GM19463 (cell line): ENCODE measurements around the gene CEACAM16.
"Not testable (repeated sequence)": the region's sequence is repeated elsewhere in the genome, so short reads cannot be mapped to it uniquely, and the experiment has no call there.

Source experiments
- ATAC-seq: cut with Tn5 transposase; IDR thresholded peaks from one replicate; pipeline ENCODE4 v1.9.1; 2021; ENCODE audit warnings: mild to moderate bottlenecking, moderate library complexity; ENCODE audit not compliant: unreplicated experiment

CEACAM16 gene

GRCh38 chr19:44675521-44675920, 23.4 kb upstream of the CEACAM16 start:
- ATAC-seq = no peak

- no peak for ATAC-seq
Measured at GRCh38 chr19:44677019-44677811, 21.7 kb upstream of the CEACAM16 start.

- no peak for ATAC-seq
Measured at GRCh38 chr19:44680536-44680935, 18.4 kb upstream of the CEACAM16 start.

GRCh38 chr19:44681992-44682790, 16.8 kb upstream of the CEACAM16 start:
- ATAC-seq = no peak

GRCh38 chr19:44682807-44683206, 16.1 kb upstream of the CEACAM16 start:
- no peak for ATAC-seq

GRCh38 chr19:44683434-44684210, 15.3 kb upstream of the CEACAM16 start:
- no peak for ATAC-seq

- not testable (repeated sequence) for ATAC-seq
Measured at GRCh38 chr19:44684396-44684795, 14.6 kb upstream of the CEACAM16 start.

- ATAC-seq = no peak
Measured at GRCh38 chr19:44684892-44685863, 13.8 kb upstream of the CEACAM16 start.

- no peak for ATAC-seq
Measured at GRCh38 chr19:44685877-44686276, 13.1 kb upstream of the CEACAM16 start.

- no peak for ATAC-seq
Measured at GRCh38 chr19:44686896-44687295, 12.1 kb upstream of the CEACAM16 start.

- no peak for ATAC-seq
Measured at GRCh38 chr19:44687888-44688287, 11.1 kb upstream of the CEACAM16 start.

GRCh38 chr19:44689290-44690130, 9.4 kb upstream of the CEACAM16 start:
- ATAC-seq = no peak

- no peak for ATAC-seq
Measured at GRCh38 chr19:44690131-44690440, 8.9 kb upstream of the CEACAM16 start.

- no peak for ATAC-seq
Measured at GRCh38 chr19:44692379-44692721, 6.6 kb upstream of the CEACAM16 start.

GRCh38 chr19:44694184-44694579, 4.8 kb upstream of the CEACAM16 start:
- no peak for ATAC-seq

GRCh38 chr19:44696939-44697669, 1.8 kb upstream of the CEACAM16 start:
- ATAC-seq = no peak

- ATAC-seq = no peak
Measured at GRCh38 chr19:44697670-44698034, 1.3 kb upstream of the CEACAM16 start.

GRCh38 chr19:44700547-44700946, 1.6 kb downstream of the CEACAM16 start:
- no peak for ATAC-seq

- ATAC-seq = no peak
Measured at GRCh38 chr19:44701228-44701627, 2.3 kb downstream of the CEACAM16 start.
